SK-N-SH treated with all-trans-retinoic acid at 6 μM for 48 hours (cell line): ENCODE measurements around the gene SH3PXD2A.

Experiments
- ATAC-seq: fragments of 200-7000 bp; cut with Tn5 transposase; 3 replicates; pipeline ENCODE4 v1.9.1; 2020; ENCODE audit warnings: mild to moderate bottlenecking, moderate library complexity
- ARNTL ChIP-seq: fragments of 450-650 bp; formaldehyde crosslinking; IDR thresholded peaks from 2 replicates; pipeline ENCODE4 v1.5.0; 2020; ENCODE audit warnings: low read depth, mild to moderate bottlenecking, moderate library complexity, borderline replicate concordance
- BACH2 ChIP-seq: fragments of 250-450 bp; sonication (Bioruptor Pico); IDR thresholded peaks from 2 replicates; pipeline ENCODE4 v1.9.0; 2021; ENCODE audit warnings: mild to moderate bottlenecking, borderline replicate concordance
- CSDC2 ChIP-seq: fragments of 250-450 bp; sonication (Bioruptor Pico); IDR thresholded peaks from 2 replicates; pipeline ENCODE4 v1.5.0; 2020; ENCODE audit warnings: mild to moderate bottlenecking, moderate library complexity
- CSRNP3 ChIP-seq: fragments of 250-450 bp; sonication (Bioruptor Pico); IDR thresholded peaks from 2 replicates; pipeline ENCODE4 v1.5.1; 2021; ENCODE audit warnings: mild to moderate bottlenecking, moderate library complexity
- ESRRG ChIP-seq: fragments of 250-450 bp; sonication (Bioruptor Pico); IDR thresholded peaks from 2 replicates; pipeline ENCODE4 v1.6.1; 2021; ENCODE audit warnings: mild to moderate bottlenecking
- GLIS3 ChIP-seq: fragments of 250-450 bp; sonication (Bioruptor Pico); IDR thresholded peaks from 2 replicates; pipeline ENCODE4 v1.5.0; 2020; ENCODE audit warnings: mild to moderate bottlenecking, moderate library complexity
- PATZ1 ChIP-seq: fragments of 250-450 bp; sonication (Bioruptor Pico); IDR thresholded peaks from 2 replicates; pipeline ENCODE4 v1.8.0; 2020; ENCODE audit warnings: mild to moderate bottlenecking, moderate library complexity, borderline replicate concordance
- POU6F1 ChIP-seq: fragments of 250-450 bp; sonication (Bioruptor Pico); IDR thresholded peaks from 2 replicates; pipeline ENCODE4 v1.8.0; 2021; ENCODE audit warnings: low read depth, mild to moderate bottlenecking, moderate library complexity, borderline replicate concordance
- PPARA ChIP-seq: fragments of 250-450 bp; sonication (Bioruptor Pico); IDR thresholded peaks from 2 replicates; pipeline ENCODE4 v1.5.0; 2020; ENCODE audit warnings: mild to moderate bottlenecking, borderline replicate concordance
- RARB ChIP-seq: fragments of 250-450 bp; sonication (Bioruptor Pico); IDR thresholded peaks from 2 replicates; pipeline ENCODE4 v1.8.0; 2021; ENCODE audit warnings: mild to moderate bottlenecking, moderate library complexity
- SNAI2 ChIP-seq: fragments of 250-450 bp; sonication (Bioruptor Pico); IDR thresholded peaks from 2 replicates; pipeline ENCODE4 v1.5.0; 2020; ENCODE audit warnings: mild to moderate bottlenecking, moderate library complexity
- TCF4 ChIP-seq: fragments of 250-450 bp; sonication (Bioruptor Pico); IDR thresholded peaks from 2 replicates; pipeline ENCODE4 v1.8.0; 2021; ENCODE audit warnings: mild to moderate bottlenecking, moderate library complexity, borderline replicate concordance
- TOX ChIP-seq: fragments of 250-450 bp; sonication (Bioruptor Pico); IDR thresholded peaks from 2 replicates; pipeline ENCODE4 v1.8.0; 2021; ENCODE audit warnings: mild to moderate bottlenecking, moderate library complexity, borderline replicate concordance
- TSHZ2 ChIP-seq: fragments of 250-450 bp; sonication (Bioruptor Pico); IDR thresholded peaks from 2 replicates; pipeline ENCODE4 v1.5.0; 2020; ENCODE audit warnings: mild to moderate bottlenecking, moderate library complexity
- ZC3H10 ChIP-seq: fragments of 250-450 bp; sonication (Bioruptor Pico); IDR thresholded peaks from 2 replicates; pipeline ENCODE4 v1.5.1; 2021; ENCODE audit warnings: mild to moderate bottlenecking, moderate library complexity
- ZFP3 ChIP-seq: fragments of 250-450 bp; sonication (Bioruptor Pico); IDR thresholded peaks from 2 replicates; pipeline ENCODE4 v1.5.0; 2020; ENCODE audit warnings: mild to moderate bottlenecking, moderate library complexity
- ZNF565 ChIP-seq: fragments of 450-650 bp; formaldehyde crosslinking; conservative IDR thresholded peaks from 2 replicates; pipeline ENCODE4 v1.5.0; 2020; ENCODE audit warnings: low read depth, mild to moderate bottlenecking, moderate library complexity
- ZNF8 ChIP-seq: fragments of 450-650 bp; formaldehyde crosslinking; IDR thresholded peaks from 2 replicates; pipeline ENCODE4 v1.5.0; 2020; ENCODE audit warnings: mild to moderate bottlenecking, moderate library complexity

Gene SH3PXD2A

GRCh38 chr10:103570844-103571655 lies 284.3 kb downstream of the SH3PXD2A start:
- no peak for ATAC-seq
- TF ChIP-seq ZNF565 (no peak), BACH2 (no peak), ESRRG (no peak), ZC3H10 (no peak), TCF4 (CRISPR knock-in tag) (no peak), TSHZ2 (CRISPR knock-in tag) (no peak), GLIS3 (CRISPR knock-in tag) (no peak), POU6F1 (CRISPR knock-in tag) (no peak), CSDC2 (CRISPR knock-in tag) (no peak), ZFP3 (CRISPR knock-in tag) (no peak), ZNF8 (CRISPR knock-in tag) (no peak), RARB (no peak), PATZ1 (CRISPR knock-in tag) (no peak), PPARA (CRISPR knock-in tag) (no peak)

- ATAC-seq = peak; percentile 26; the same call in 1 of the 3 replicates
- TF ChIP-seq RARB (no peak), ESRRG (no peak), SNAI2 (CRISPR knock-in tag) (no peak), ARNTL (CRISPR knock-in tag) (no peak), PPARA (CRISPR knock-in tag) (no peak), TOX (CRISPR knock-in tag) (no peak), TSHZ2 (CRISPR knock-in tag) (no peak), CSRNP3 (CRISPR knock-in tag) (no peak), POU6F1 (CRISPR knock-in tag) (no peak), ZNF565 (no peak), ZNF8 (CRISPR knock-in tag) (no peak)
Observed at GRCh38 chr10:103569896-103570295, 285.5 kb downstream of the SH3PXD2A start.
